Astrocyte (in vitro differentiated cells and primary cell): Measurements from ENCODE around the gene IGFBP5. TPM values are rescaled to one million over a fixed set of nuclear protein-coding genes. Genes with fewer than 3 reads are reported as not detected.

Experiments used
- DNase-seq: peaks from one replicate; pipeline ENCODE4 v3.0.0-alpha.2; 2010; ENCODE audit warnings: low read depth
- FAIRE-seq: peaks from 2 replicates; lab custom pipeline; 2011; peaks lifted over from hg19 to GRCh38; lab: Jason Lieb, UNC
- H2AFZ ChIP-seq: 2 replicates; pipeline ENCODE4 v1.6.0; 2012; ENCODE audit warnings: low read depth, low read length, inconsistent platforms
- H3K27ac ChIP-seq: 2 replicates; pipeline ENCODE4 v1.5.1; 2011; ENCODE audit warnings: low read depth, low read length, inconsistent platforms
- H3K27me3 ChIP-seq: 2 replicates; pipeline ENCODE4 v1.6.0; 2011; ENCODE audit warnings: low read length, inconsistent platforms; ENCODE audit not compliant: insufficient read depth
- H3K36me3 ChIP-seq: 2 replicates; pipeline ENCODE4 v1.5.1; 2011; ENCODE audit warnings: low read length, inconsistent platforms; ENCODE audit not compliant: insufficient read depth
- H3K4me1 ChIP-seq: 2 replicates; pipeline ENCODE4 v1.5.1; 2011; ENCODE audit warnings: low read length, inconsistent platforms; ENCODE audit not compliant: insufficient read depth
- H3K4me2 ChIP-seq: 2 replicates; pipeline ENCODE4 v1.6.0; 2012; ENCODE audit warnings: low read length, inconsistent platforms
- H3K4me3 ChIP-seq: 2 replicates; pipeline ENCODE4 v1.5.1; 2011; ENCODE audit warnings: low read depth, mild to moderate bottlenecking, low read length, inconsistent platforms; ENCODE audit not compliant: insufficient read depth
- H3K79me2 ChIP-seq: 2 replicates; pipeline ENCODE4 v1.6.0; 2012; ENCODE audit warnings: mild to moderate bottlenecking, low read length, inconsistent platforms; ENCODE audit not compliant: insufficient read depth
- H3K9ac ChIP-seq: 2 replicates; pipeline ENCODE4 v1.6.0; 2012; ENCODE audit warnings: mild to moderate bottlenecking, low read length, inconsistent platforms
- H3K9me3 ChIP-seq: 2 replicates; pipeline ENCODE4 v1.5.1; 2012; ENCODE audit warnings: low read depth, mild to moderate bottlenecking, low read length, inconsistent platforms; ENCODE audit not compliant: insufficient read depth
- H4K20me1 ChIP-seq: 2 replicates; pipeline ENCODE4 v1.6.0; 2012; ENCODE audit warnings: low read length, inconsistent platforms; ENCODE audit not compliant: insufficient read depth
- H3K27ac Mint-ChIP-seq: one replicate; pipeline ENCODE4 v1.8.0; 2021; ENCODE audit warnings: mild to moderate bottlenecking, mixed read lengths; ENCODE audit not compliant: unreplicated experiment
- H3K27me3 Mint-ChIP-seq: one replicate; pipeline ENCODE4 v1.8.0; 2021; ENCODE audit warnings: low read depth, mixed read lengths; ENCODE audit not compliant: unreplicated experiment
- H3K36me3 Mint-ChIP-seq: one replicate; pipeline ENCODE4 v1.8.0; 2021; ENCODE audit warnings: low read depth, mixed read lengths; ENCODE audit not compliant: unreplicated experiment
- H3K4me1 Mint-ChIP-seq: one replicate; pipeline ENCODE4 v1.8.0; 2021; ENCODE audit warnings: low read depth, mixed read lengths; ENCODE audit not compliant: unreplicated experiment
- H3K4me3 Mint-ChIP-seq: one replicate; pipeline ENCODE4 v1.8.0; 2021; ENCODE audit warnings: mild to moderate bottlenecking, moderate library complexity, mixed read lengths; ENCODE audit not compliant: unreplicated experiment
- H3K9me3 Mint-ChIP-seq: one replicate; pipeline ENCODE4 v1.8.0; 2021; ENCODE audit warnings: mild to moderate bottlenecking, mixed read lengths; ENCODE audit not compliant: unreplicated experiment
- EZH2 ChIP-seq: IDR thresholded peaks from 2 replicates; pipeline ENCODE4 v1.6.1; 2012; ENCODE audit warnings: mild to moderate bottlenecking, low read length, inconsistent platforms; ENCODE audit not compliant: insufficient read depth
- total RNA-seq: library from RNA; stranded (reverse); gene quantifications from 2 replicates; pipeline ENCODE4 v1.2.1, GENCODE V29; 2021
- TF ChIP-seq, protein P1 (sequence below): IDR thresholded peaks from 2 replicates; pipeline ENCODE4 v1.5.1; 2011; ENCODE audit warnings: low read depth, mild to moderate bottlenecking, inconsistent platforms, low read length, moderate library complexity; ENCODE audit not compliant: insufficient read depth

IGFBP5 gene
- total RNA-seq, 1 donor from 2014 or later: 422 TPM

DNA sequence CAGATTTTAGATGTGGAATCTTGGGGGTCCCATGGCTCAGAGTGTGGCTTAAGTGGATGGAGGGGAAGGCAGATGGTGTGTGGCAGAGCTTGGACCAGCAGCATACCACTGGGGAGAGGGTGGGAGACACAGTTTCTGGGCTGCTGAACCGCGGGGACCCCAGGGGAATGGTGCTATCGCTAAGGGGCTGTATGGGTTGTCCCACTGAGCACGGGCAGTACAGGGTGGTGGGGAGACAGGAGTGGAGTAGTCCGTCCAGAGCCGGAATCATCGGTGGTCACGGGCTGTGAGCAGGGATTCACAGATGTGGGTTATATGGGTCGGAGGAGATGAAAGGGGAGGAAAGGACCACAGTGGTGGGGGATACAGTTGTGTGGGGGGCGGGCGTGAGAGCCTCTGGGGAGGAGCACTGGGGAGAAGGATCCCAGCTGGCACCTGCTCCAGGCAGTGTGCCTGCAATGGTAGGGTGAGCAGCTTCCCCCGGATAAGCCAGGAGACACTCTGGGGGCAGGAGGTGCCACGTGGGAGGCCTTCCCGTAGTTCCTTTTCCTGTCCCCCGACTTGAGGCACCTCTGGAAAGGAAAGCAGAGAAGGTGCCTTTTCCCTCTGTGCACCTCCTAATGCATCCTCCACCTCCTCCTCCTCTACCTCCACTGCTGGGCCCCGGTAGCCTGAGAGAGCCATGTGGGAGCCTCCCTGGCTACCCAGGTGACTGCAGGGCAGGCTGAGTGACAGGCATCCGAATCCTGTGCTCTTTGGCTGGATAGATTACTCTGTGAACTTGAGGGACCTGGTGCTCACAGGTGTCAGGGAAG lies 24.9 kb downstream of the IGFBP5 start:
- FAIRE-seq (no peak), DNase-seq (peak; percentile 42)
- H3K4me3 Mint-ChIP-seq: no peak overlapping the region
- no peak overlapping the region for H2AFZ ChIP-seq
- TF ChIP-seq EZH2: no peak
- TF ChIP-seq, protein P1, sequence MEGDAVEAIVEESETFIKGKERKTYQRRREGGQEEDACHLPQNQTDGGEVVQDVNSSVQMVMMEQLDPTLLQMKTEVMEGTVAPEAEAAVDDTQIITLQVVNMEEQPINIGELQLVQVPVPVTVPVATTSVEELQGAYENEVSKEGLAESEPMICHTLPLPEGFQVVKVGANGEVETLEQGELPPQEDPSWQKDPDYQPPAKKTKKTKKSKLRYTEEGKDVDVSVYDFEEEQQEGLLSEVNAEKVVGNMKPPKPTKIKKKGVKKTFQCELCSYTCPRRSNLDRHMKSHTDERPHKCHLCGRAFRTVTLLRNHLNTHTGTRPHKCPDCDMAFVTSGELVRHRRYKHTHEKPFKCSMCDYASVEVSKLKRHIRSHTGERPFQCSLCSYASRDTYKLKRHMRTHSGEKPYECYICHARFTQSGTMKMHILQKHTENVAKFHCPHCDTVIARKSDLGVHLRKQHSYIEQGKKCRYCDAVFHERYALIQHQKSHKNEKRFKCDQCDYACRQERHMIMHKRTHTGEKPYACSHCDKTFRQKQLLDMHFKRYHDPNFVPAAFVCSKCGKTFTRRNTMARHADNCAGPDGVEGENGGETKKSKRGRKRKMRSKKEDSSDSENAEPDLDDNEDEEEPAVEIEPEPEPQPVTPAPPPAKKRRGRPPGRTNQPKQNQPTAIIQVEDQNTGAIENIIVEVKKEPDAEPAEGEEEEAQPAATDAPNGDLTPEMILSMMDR: no peak
- no peak overlapping the region for H3K27ac ChIP-seq
- H3K27ac Mint-ChIP-seq: no peak overlapping the region
- no peak overlapping the region for H3K9ac ChIP-seq
- peaks cover 19% of the 10 kb centered on the region for H3K36me3 Mint-ChIP-seq
- H3K27me3 ChIP-seq: no peaks in the 10 kb centered on the region
- peaks cover 5% of the 10 kb centered on the region for H3K27me3 Mint-ChIP-seq
- H3K36me3 ChIP-seq: peaks cover under 1% of the 10 kb centered on the region
- no peak overlapping the region for H3K4me2 ChIP-seq
- H3K4me3 ChIP-seq: no peak overlapping the region
- peaks cover 4% of the 10 kb centered on the region for H3K4me1 ChIP-seq
- no peaks in the 10 kb centered on the region for H3K9me3 ChIP-seq
- H3K9me3 Mint-ChIP-seq: no peaks in the 10 kb centered on the region
- H3K4me1 Mint-ChIP-seq: peaks cover 13% of the 10 kb centered on the region
- H3K79me2 ChIP-seq: no peaks in the 10 kb centered on the region
- peaks cover 20% of the 10 kb centered on the region for H4K20me1 ChIP-seq

DNA sequence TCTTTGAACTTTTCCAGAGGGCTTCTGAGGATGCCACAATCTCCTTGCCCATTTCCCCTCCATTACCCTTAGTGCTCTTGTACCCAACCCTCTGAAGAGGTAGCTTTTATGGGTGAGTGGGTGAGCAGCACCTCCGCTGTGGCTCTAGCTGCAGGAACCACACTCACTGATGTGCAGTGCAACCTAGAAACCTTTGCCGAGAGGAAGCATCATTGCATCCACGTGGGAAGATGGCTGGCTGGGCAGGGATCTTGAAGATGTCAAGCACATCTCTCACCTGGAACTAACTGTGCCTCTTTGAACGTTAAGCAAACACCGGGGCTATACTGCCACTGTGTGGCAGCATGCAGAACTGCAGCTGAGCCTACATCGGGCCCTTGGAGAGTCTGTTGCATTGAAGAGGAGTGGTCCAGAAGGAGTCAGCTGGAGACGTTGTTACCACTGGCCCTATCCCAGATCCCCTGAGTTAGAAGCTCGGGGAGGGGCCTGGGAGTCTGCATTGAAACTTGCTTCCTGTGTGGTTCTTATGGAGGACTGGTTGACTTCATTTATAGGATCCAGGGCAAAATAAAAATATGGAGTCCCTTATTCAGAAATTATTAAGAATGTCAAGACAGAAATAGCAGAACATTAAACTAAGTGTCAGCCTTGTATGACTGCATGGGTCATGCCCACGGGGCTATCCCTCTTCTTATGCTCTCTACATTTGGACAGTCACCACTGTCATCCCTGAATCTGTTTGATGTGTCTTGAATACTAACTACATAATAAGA lies 28.7 kb downstream of the IGFBP5 start:
- FAIRE-seq (peak; percentile 72), DNase-seq (peak; percentile 35)
- Mint-ChIP-seq H3K27ac (no peak overlapping the region), H3K27me3 (peaks cover 5% of the 10 kb centered on the region), H3K9me3 (no peaks in the 10 kb centered on the region), H3K4me3 (no peak overlapping the region), H3K4me1 (peaks cover 18% of the 10 kb centered on the region), H3K36me3 (peaks cover 18% of the 10 kb centered on the region)
- no peak overlapping the region for H3K9ac ChIP-seq
- H3K9me3 ChIP-seq: no peaks in the 10 kb centered on the region
- no peaks in the 10 kb centered on the region for H3K27me3 ChIP-seq
- no peak overlapping the region for H3K27ac ChIP-seq
- no peak overlapping the region for H2AFZ ChIP-seq
- H3K4me3 ChIP-seq: no peak overlapping the region
- H3K4me2 ChIP-seq: no peak overlapping the region
- H3K36me3 ChIP-seq: no peaks in the 10 kb centered on the region
- no peak for TF ChIP-seq EZH2
- TF ChIP-seq, protein P1: peak; percentile 99
- H3K4me1 ChIP-seq: peaks cover 16% of the 10 kb centered on the region
- no peaks in the 10 kb centered on the region for H3K79me2 ChIP-seq
- H4K20me1 ChIP-seq: no peaks in the 10 kb centered on the region
